Measurements from ENCODE around the gene DNAJC3. TPM values are rescaled to one million over a fixed set of nuclear protein-coding genes. Genes with fewer than 3 reads are reported as not detected.

The DNAJC3 gene
- total and polyA plus RNA-seq, 2 experiments from 2014 or later, result 27.1 to 91.4 TPM

GRCh38 chr13:95841894-95842293 is 165.0 kb downstream of the DNAJC3 start:
- no peaks in the 10 kb centered on the region for H3K79me2 ChIP-seq
- no peak for DNase-seq (ENCODE audit: low spot score)
- H4K20me1 ChIP-seq (ENCODE audit: insufficient read depth, poor library complexity, severe bottlenecking), result no peaks in the 10 kb centered on the region
- no peaks in the 10 kb centered on the region for H3K27me3 ChIP-seq
- no peaks in the 10 kb centered on the region for H3K9me2 ChIP-seq (replicated peaks; ENCODE audit: insufficient read depth)
- no peak for TF ChIP-seq EZH2phosphoT487 (IDR thresholded peaks at IDR 0.05; ENCODE audit: low read depth, severe bottlenecking, unreplicated experiment)
- no peak for TF ChIP-seq CTCF (IDR thresholded peaks at IDR 0.05; ENCODE audit: poor library complexity)
- no peak for TF ChIP-seq EZH2 (IDR thresholded peaks at IDR 0.05; ENCODE audit: borderline replicate concordance)
- H3K4me3 ChIP-seq, result no peak overlapping the region
- H3K36me3 ChIP-seq (replicated peaks; ENCODE audit: insufficient read depth, low read depth), result no peaks in the 10 kb centered on the region
- H3K27ac ChIP-seq, result no peak overlapping the region
- H3K9me3 ChIP-seq (ENCODE audit: low read depth), result no peaks in the 10 kb centered on the region
- H2AFZ ChIP-seq, result no peak overlapping the region
- H3K4me1 ChIP-seq (ENCODE audit: insufficient read depth), result no peaks in the 10 kb centered on the region
- no peak overlapping the region for H3K4me2 ChIP-seq

GRCh38 chr13:95842898-95843297 is 166.0 kb downstream of the DNAJC3 start:
- H2AFZ ChIP-seq, result no peak overlapping the region
- H4K20me1 ChIP-seq (ENCODE audit: insufficient read depth, poor library complexity, severe bottlenecking), result no peaks in the 10 kb centered on the region
- no peaks in the 10 kb centered on the region for H3K36me3 ChIP-seq (replicated peaks; ENCODE audit: insufficient read depth, low read depth)
- WGBS (ENCODE audit: low lambda C conversion rate, missing lambda C conversion rate), result 98% methylated on average over 2 of the region's 2 CpGs
- no peaks in the 10 kb centered on the region for H3K4me1 ChIP-seq (ENCODE audit: insufficient read depth)
- H3K27ac ChIP-seq, result no peak overlapping the region
- H3K9me3 ChIP-seq (ENCODE audit: low read depth), result no peaks in the 10 kb centered on the region
- H3K27me3 ChIP-seq, result no peaks in the 10 kb centered on the region
- H3K4me3 ChIP-seq, result no peak overlapping the region
- H3K9me2 ChIP-seq (replicated peaks; ENCODE audit: insufficient read depth), result no peaks in the 10 kb centered on the region
- no peak overlapping the region for H3K4me2 ChIP-seq
- DNase-seq (ENCODE audit: low spot score), result no peak
- H3K79me2 ChIP-seq, result no peaks in the 10 kb centered on the region
- TF ChIP-seq CTCF (IDR thresholded peaks at IDR 0.05; ENCODE audit: poor library complexity), result no peak
- no peak for TF ChIP-seq EZH2phosphoT487 (IDR thresholded peaks at IDR 0.05; ENCODE audit: low read depth, severe bottlenecking, unreplicated experiment)
- no peak for TF ChIP-seq EZH2 (IDR thresholded peaks at IDR 0.05; ENCODE audit: borderline replicate concordance)

Small RNA genes lying within 50 kb of the gene (small RNA-seq; reads per million reads assigned to genes)
- gene HMGN1P24, result not detected

Other genes starting within 250 kb of the DNAJC3 start
- 0.83 TPM in 1 of 2 replicates, not detected in the other for gene CLDN10, start 124.4 kb upstream of the DNAJC3 start, total RNA-seq
- 1.5 and 2.4 TPM in 2 replicates for gene CLDN10, start 124.4 kb upstream of the DNAJC3 start, polyA plus RNA-seq
- 17.2 and 23.2 TPM in 2 replicates for gene DZIP1, start 32.4 kb upstream of the DNAJC3 start, total RNA-seq
- 4.2 and 7.2 TPM in 2 replicates for gene DZIP1, start 32.4 kb upstream of the DNAJC3 start, polyA plus RNA-seq